SK-N-SH treated with all-trans-retinoic acid at 6 μM for 48 hours (cell line): ENCODE data around the gene OXLD1.

Experiments
- ARNTL ChIP-seq: fragments of 450-650 bp; formaldehyde crosslinking; IDR thresholded peaks from 2 replicates; pipeline ENCODE4 v1.5.0; 2020; ENCODE audit warnings: low read depth, mild to moderate bottlenecking, moderate library complexity, borderline replicate concordance
- BACH2 ChIP-seq: fragments of 250-450 bp; sonication (Bioruptor Pico); IDR thresholded peaks from 2 replicates; pipeline ENCODE4 v1.9.0; 2021; ENCODE audit warnings: mild to moderate bottlenecking, borderline replicate concordance
- ESRRG ChIP-seq: fragments of 250-450 bp; sonication (Bioruptor Pico); IDR thresholded peaks from 2 replicates; pipeline ENCODE4 v1.6.1; 2021; ENCODE audit warnings: mild to moderate bottlenecking
- GLIS3 ChIP-seq: fragments of 250-450 bp; sonication (Bioruptor Pico); IDR thresholded peaks from 2 replicates; pipeline ENCODE4 v1.5.0; 2020; ENCODE audit warnings: mild to moderate bottlenecking, moderate library complexity
- ISL1 ChIP-seq: fragments of 250-450 bp; sonication (Bioruptor Pico); IDR thresholded peaks from 2 replicates; pipeline ENCODE4 v2.1.2; 2022; ENCODE audit warnings: mild to moderate bottlenecking, moderate library complexity
- SNAI2 ChIP-seq: fragments of 250-450 bp; sonication (Bioruptor Pico); IDR thresholded peaks from 2 replicates; pipeline ENCODE4 v1.5.0; 2020; ENCODE audit warnings: mild to moderate bottlenecking, moderate library complexity
- TCF4 ChIP-seq: fragments of 250-450 bp; sonication (Bioruptor Pico); IDR thresholded peaks from 2 replicates; pipeline ENCODE4 v1.8.0; 2021; ENCODE audit warnings: mild to moderate bottlenecking, moderate library complexity, borderline replicate concordance
- ZFP30 ChIP-seq: fragments of 450-650 bp; formaldehyde crosslinking; IDR thresholded peaks from 2 replicates; pipeline ENCODE4 v1.5.0; 2022; ENCODE audit warnings: mild to moderate bottlenecking, moderate library complexity
- ZNF565 ChIP-seq: fragments of 450-650 bp; formaldehyde crosslinking; conservative IDR thresholded peaks from 2 replicates; pipeline ENCODE4 v1.5.0; 2020; ENCODE audit warnings: low read depth, mild to moderate bottlenecking, moderate library complexity
- TF ChIP-seq, protein P1 (sequence below): fragments of 250-450 bp; sonication (Bioruptor Pico); IDR thresholded peaks from 2 replicates; pipeline ENCODE4 v1.8.0; 2020; ENCODE audit warnings: mild to moderate bottlenecking, moderate library complexity, borderline replicate concordance
- TF ChIP-seq, protein P2 (sequence below): fragments of 250-450 bp; sonication (Bioruptor Pico); IDR thresholded peaks from 2 replicates; pipeline ENCODE4 v1.5.1; 2020; ENCODE audit warnings: low read depth, mild to moderate bottlenecking, moderate library complexity
- TF ChIP-seq, protein P3 (sequence below): fragments of 250-450 bp; sonication (Bioruptor Pico); IDR thresholded peaks from 2 replicates; pipeline ENCODE4 v1.8.0; 2021; ENCODE audit warnings: low read depth, mild to moderate bottlenecking, moderate library complexity, borderline replicate concordance
- TF ChIP-seq, protein P4 (sequence below): fragments of 250-450 bp; sonication (Bioruptor Pico); IDR thresholded peaks from 2 replicates; pipeline ENCODE4 v1.5.1; 2021; ENCODE audit warnings: mild to moderate bottlenecking, moderate library complexity
- TF ChIP-seq, protein P5 (sequence below): fragments of 250-450 bp; sonication (Bioruptor Pico); IDR thresholded peaks from 2 replicates; pipeline ENCODE4 v1.5.0; 2020; ENCODE audit warnings: mild to moderate bottlenecking, moderate library complexity

DNA sequence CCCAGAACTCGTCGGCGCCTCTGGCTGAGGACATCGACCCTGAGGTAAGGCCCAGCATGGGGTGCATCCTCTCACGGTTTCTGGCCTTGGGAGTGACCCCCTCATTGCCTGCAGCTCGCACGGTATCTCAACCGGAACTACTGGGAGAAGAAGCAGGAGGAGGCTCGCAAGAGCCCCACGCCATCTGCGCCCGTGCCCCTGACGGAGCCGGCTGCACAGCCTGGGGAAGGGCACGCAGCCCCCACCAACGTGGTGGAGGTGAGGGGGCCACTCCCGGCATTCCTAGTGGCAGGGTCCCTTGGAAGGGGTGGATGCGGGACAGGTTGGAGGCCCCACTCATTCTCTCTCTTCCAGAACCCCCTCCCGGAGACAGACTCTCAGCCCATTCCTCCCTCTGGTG is 28.4 kb upstream of the OXLD1 start:
- TF ChIP-seq, protein P1, sequence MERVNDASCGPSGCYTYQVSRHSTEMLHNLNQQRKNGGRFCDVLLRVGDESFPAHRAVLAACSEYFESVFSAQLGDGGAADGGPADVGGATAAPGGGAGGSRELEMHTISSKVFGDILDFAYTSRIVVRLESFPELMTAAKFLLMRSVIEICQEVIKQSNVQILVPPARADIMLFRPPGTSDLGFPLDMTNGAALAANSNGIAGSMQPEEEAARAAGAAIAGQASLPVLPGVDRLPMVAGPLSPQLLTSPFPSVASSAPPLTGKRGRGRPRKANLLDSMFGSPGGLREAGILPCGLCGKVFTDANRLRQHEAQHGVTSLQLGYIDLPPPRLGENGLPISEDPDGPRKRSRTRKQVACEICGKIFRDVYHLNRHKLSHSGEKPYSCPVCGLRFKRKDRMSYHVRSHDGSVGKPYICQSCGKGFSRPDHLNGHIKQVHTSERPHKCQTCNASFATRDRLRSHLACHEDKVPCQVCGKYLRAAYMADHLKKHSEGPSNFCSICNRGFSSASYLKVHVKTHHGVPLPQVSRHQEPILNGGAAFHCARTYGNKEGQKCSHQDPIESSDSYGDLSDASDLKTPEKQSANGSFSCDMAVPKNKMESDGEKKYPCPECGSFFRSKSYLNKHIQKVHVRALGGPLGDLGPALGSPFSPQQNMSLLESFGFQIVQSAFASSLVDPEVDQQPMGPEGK (CRISPR knock-in tag) = no peak
- TF ChIP-seq, protein P2, sequence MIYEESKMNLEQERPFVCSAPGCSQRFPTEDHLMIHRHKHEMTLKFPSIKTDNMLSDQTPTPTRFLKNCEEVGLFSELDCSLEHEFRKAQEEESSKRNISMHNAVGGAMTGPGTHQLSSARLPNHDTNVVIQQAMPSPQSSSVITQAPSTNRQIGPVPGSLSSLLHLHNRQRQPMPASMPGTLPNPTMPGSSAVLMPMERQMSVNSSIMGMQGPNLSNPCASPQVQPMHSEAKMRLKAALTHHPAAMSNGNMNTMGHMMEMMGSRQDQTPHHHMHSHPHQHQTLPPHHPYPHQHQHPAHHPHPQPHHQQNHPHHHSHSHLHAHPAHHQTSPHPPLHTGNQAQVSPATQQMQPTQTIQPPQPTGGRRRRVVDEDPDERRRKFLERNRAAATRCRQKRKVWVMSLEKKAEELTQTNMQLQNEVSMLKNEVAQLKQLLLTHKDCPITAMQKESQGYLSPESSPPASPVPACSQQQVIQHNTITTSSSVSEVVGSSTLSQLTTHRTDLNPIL (CRISPR knock-in tag) = no peak
- TF ChIP-seq ISL1 (CRISPR knock-in tag) (no peak), SNAI2 (CRISPR knock-in tag) (no peak), ZNF565 (CRISPR knock-in tag) (no peak), TCF4 (no peak), BACH2 (CRISPR knock-in tag) (no peak), ZFP30 (no peak), ESRRG (CRISPR knock-in tag) (no peak), ARNTL (no peak), GLIS3 (no peak)
- TF ChIP-seq, protein P3, sequence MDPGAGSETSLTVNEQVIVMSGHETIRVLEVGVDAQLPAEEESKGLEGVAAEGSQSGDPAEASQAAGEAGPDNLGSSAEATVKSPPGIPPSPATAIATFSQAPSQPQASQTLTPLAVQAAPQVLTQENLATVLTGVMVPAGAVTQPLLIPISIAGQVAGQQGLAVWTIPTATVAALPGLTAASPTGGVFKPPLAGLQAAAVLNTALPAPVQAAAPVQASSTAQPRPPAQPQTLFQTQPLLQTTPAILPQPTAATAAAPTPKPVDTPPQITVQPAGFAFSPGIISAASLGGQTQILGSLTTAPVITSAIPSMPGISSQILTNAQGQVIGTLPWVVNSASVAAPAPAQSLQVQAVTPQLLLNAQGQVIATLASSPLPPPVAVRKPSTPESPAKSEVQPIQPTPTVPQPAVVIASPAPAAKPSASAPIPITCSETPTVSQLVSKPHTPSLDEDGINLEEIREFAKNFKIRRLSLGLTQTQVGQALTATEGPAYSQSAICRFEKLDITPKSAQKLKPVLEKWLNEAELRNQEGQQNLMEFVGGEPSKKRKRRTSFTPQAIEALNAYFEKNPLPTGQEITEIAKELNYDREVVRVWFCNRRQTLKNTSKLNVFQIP (CRISPR knock-in tag) = no peak
- TF ChIP-seq, protein P4, sequence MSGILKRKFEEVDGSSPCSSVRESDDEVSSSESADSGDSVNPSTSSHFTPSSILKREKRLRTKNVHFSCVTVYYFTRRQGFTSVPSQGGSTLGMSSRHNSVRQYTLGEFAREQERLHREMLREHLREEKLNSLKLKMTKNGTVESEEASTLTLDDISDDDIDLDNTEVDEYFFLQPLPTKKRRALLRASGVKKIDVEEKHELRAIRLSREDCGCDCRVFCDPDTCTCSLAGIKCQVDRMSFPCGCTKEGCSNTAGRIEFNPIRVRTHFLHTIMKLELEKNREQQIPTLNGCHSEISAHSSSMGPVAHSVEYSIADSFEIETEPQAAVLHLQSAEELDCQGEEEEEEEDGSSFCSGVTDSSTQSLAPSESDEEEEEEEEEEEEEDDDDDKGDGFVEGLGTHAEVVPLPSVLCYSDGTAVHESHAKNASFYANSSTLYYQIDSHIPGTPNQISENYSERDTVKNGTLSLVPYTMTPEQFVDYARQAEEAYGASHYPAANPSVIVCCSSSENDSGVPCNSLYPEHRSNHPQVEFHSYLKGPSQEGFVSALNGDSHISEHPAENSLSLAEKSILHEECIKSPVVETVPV (CRISPR knock-in tag) = no peak
- TF ChIP-seq, protein P5, sequence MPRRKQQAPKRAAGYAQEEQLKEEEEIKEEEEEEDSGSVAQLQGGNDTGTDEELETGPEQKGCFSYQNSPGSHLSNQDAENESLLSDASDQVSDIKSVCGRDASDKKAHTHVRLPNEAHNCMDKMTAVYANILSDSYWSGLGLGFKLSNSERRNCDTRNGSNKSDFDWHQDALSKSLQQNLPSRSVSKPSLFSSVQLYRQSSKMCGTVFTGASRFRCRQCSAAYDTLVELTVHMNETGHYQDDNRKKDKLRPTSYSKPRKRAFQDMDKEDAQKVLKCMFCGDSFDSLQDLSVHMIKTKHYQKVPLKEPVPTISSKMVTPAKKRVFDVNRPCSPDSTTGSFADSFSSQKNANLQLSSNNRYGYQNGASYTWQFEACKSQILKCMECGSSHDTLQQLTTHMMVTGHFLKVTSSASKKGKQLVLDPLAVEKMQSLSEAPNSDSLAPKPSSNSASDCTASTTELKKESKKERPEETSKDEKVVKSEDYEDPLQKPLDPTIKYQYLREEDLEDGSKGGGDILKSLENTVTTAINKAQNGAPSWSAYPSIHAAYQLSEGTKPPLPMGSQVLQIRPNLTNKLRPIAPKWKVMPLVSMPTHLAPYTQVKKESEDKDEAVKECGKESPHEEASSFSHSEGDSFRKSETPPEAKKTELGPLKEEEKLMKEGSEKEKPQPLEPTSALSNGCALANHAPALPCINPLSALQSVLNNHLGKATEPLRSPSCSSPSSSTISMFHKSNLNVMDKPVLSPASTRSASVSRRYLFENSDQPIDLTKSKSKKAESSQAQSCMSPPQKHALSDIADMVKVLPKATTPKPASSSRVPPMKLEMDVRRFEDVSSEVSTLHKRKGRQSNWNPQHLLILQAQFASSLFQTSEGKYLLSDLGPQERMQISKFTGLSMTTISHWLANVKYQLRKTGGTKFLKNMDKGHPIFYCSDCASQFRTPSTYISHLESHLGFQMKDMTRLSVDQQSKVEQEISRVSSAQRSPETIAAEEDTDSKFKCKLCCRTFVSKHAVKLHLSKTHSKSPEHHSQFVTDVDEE = no peak
